Fibroblast of lung (primary cell): ENCODE results near the gene TMEM120B. TPM values are rescaled to one million over a fixed set of nuclear protein-coding genes. Genes with fewer than 3 reads are reported as not detected.

Experiments used
- DNase-seq, 2 donors: peaks; one replicate each; pipeline versions ENCODE4 v3.0.0 to v3.0.0-alpha.2; 2010; ENCODE audit warnings: low read depth in 2 of 2
- H2AFZ ChIP-seq: 2 replicates; pipeline ENCODE4 v1.5.1; 2012; ENCODE audit warnings: low read length, control low read depth, inconsistent platforms
- H3K27ac ChIP-seq: 2 replicates; pipeline ENCODE4 v1.5.1; 2011; ENCODE audit warnings: low read length, control low read depth; ENCODE audit not compliant: insufficient read depth
- H3K27me3 ChIP-seq: 2 replicates; pipeline ENCODE4 v1.5.1; 2011; ENCODE audit warnings: mild to moderate bottlenecking, low read length; ENCODE audit not compliant: control insufficient read depth, insufficient read depth
- H3K36me3 ChIP-seq: 2 replicates; pipeline ENCODE4 v1.5.1; 2011; ENCODE audit warnings: low read length; ENCODE audit not compliant: control insufficient read depth, insufficient read depth
- H3K4me1 ChIP-seq: 2 replicates; pipeline ENCODE4 v1.5.1; 2011; ENCODE audit warnings: low read length; ENCODE audit not compliant: control insufficient read depth, insufficient read depth; ENCODE audit errors: extremely low read depth
- H3K4me2 ChIP-seq: 2 replicates; pipeline ENCODE4 v1.5.1; 2011; ENCODE audit warnings: low read length, control low read depth; ENCODE audit not compliant: insufficient read depth; ENCODE audit errors: extremely low read depth
- H3K4me3 ChIP-seq, 4 experiments: fragments of 200-600 bp in 1 of 4; sonication (generic) in 1 of 4; replicated peaks in 1 of 4; 2 replicates each; pipeline ENCODE4 v1.5.1; 2011 to 2016; ENCODE audit warnings: low read length in 4 of 4, low read depth in 3 of 4, mild to moderate bottlenecking in 3 of 4, control low read depth in 2 of 4, inconsistent platforms in 1 of 4, mixed read lengths in 1 of 4; ENCODE audit not compliant: insufficient read depth in 1 of 4; ENCODE audit errors: control extremely low read depth in 1 of 4
- H3K79me2 ChIP-seq: 2 replicates; pipeline ENCODE4 v1.5.1; 2012; ENCODE audit warnings: mild to moderate bottlenecking, low read length, inconsistent platforms; ENCODE audit not compliant: control insufficient read depth, insufficient read depth
- H3K9ac ChIP-seq: 2 replicates; pipeline ENCODE4 v1.5.1; 2011; ENCODE audit warnings: mild to moderate bottlenecking, low read length, control low read depth; ENCODE audit not compliant: insufficient read depth
- H3K9me3 ChIP-seq: 2 replicates; pipeline ENCODE4 v1.5.1; 2012; ENCODE audit warnings: low read depth, low read length; ENCODE audit not compliant: control insufficient read depth, insufficient read depth
- H4K20me1 ChIP-seq: 2 replicates; pipeline ENCODE4 v1.5.1; 2011; ENCODE audit warnings: low read length; ENCODE audit not compliant: control insufficient read depth, insufficient read depth; ENCODE audit errors: extremely low read depth
- EZH2 ChIP-seq: IDR thresholded peaks from 2 replicates; pipeline ENCODE4 v1.5.1; 2012; ENCODE audit warnings: low read length, control low read depth, mild to moderate bottlenecking; ENCODE audit errors: missing control alignments
- polyA plus RNA-seq, 2 donors: library from polyadenylated mRNA; depleted of rRNA in 1 of 2; stranded (reverse) in 1 of 2; unstranded in 1 of 2; fragments of >200 nt; gene quantifications; 2 replicates each; pipeline ENCODE4 v1.2.1, GENCODE V29; 2011 to 2012; ENCODE audit warnings: missing spikeins in 1 of 2
- total RNA-seq: library from RNA; depleted of rRNA; stranded (reverse); fragments of >200 nt; gene quantifications from 2 replicates; pipeline ENCODE4 v1.2.1, GENCODE V29; 2014
- TF ChIP-seq, protein P1 (sequence below), 2 donors: IDR thresholded peaks in 1 of 2; conservative IDR thresholded peaks in 1 of 2; 1 replicate in 1 of 2; 2 replicates in 1 of 2; pipeline ENCODE4 v1.5.1; 2011 to 2012; ENCODE audit warnings: low read length in 2 of 2, control low read depth in 1 of 2, inconsistent platforms in 1 of 2, low read depth in 1 of 2, mild to moderate bottlenecking in 1 of 2

The TMEM120B gene
- total and polyA plus RNA-seq, 2 donors (not counting 1 experiment from before 2014, with no cell fraction given): 8.6 TPM

DNA sequence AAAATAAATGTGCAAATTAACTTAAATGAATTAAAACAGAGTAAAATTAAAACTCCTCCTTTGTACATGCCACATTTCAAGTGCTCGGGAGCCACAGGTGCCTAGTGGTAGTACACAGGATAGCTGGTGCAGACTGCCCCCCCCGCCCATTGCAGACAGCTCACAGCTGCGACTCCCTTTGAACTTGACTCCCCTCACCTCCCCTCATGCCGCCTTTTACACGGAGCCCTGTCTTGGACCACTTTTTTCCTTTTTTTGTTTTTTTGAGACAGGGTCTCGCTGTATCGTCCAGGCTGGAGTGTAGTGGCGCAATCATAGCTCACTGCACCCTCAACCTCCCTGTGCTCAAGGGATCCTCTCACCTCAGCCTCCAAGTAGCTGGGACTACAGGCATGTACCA lies 102.7 kb downstream of the TMEM120B start:
- Histone ChIP-seq H3K27ac (no peak overlapping the region), H3K9me3 (no peaks in the 10 kb centered on the region), H3K4me2 (no peak overlapping the region), H3K9ac (no peak overlapping the region), H4K20me1 (no peaks in the 10 kb centered on the region), H3K79me2 (peaks cover 52% of the 10 kb centered on the region), H3K4me1 (peaks cover 10% of the 10 kb centered on the region), H2AFZ (no peak overlapping the region), H3K4me3 (no peak overlapping the region), H3K36me3 (peaks cover 47% of the 10 kb centered on the region), H3K27me3 (no peaks in the 10 kb centered on the region)
- no peak for DNase-seq
- no peak for TF ChIP-seq EZH2
- TF ChIP-seq, protein P1, sequence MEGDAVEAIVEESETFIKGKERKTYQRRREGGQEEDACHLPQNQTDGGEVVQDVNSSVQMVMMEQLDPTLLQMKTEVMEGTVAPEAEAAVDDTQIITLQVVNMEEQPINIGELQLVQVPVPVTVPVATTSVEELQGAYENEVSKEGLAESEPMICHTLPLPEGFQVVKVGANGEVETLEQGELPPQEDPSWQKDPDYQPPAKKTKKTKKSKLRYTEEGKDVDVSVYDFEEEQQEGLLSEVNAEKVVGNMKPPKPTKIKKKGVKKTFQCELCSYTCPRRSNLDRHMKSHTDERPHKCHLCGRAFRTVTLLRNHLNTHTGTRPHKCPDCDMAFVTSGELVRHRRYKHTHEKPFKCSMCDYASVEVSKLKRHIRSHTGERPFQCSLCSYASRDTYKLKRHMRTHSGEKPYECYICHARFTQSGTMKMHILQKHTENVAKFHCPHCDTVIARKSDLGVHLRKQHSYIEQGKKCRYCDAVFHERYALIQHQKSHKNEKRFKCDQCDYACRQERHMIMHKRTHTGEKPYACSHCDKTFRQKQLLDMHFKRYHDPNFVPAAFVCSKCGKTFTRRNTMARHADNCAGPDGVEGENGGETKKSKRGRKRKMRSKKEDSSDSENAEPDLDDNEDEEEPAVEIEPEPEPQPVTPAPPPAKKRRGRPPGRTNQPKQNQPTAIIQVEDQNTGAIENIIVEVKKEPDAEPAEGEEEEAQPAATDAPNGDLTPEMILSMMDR (conservative IDR thresholded peaks at IDR 0.05 in 1 of 2, IDR thresholded peaks at IDR 0.05 in 1 of 2; ENCODE audit: low read depth in 1 of 2, low read length in 2 of 2): no peak

GRCh38 chr12:121816925-121817647 lies 104.5 kb downstream of the TMEM120B start:
- no peak overlapping the region for H3K4me3 ChIP-seq
- no peak overlapping the region for H2AFZ ChIP-seq
- DNase-seq: no peak
- H3K4me2 ChIP-seq: no peak overlapping the region
- peaks cover 44% of the 10 kb centered on the region for H3K36me3 ChIP-seq
- H3K9me3 ChIP-seq: no peaks in the 10 kb centered on the region
- no peaks in the 10 kb centered on the region for H4K20me1 ChIP-seq
- H3K27me3 ChIP-seq: no peaks in the 10 kb centered on the region
- no peak overlapping the region for H3K27ac ChIP-seq
- no peaks in the 10 kb centered on the region for H3K4me1 ChIP-seq
- no peak for TF ChIP-seq EZH2
- TF ChIP-seq, protein P1 (conservative IDR thresholded peaks at IDR 0.05 in 1 of 2, IDR thresholded peaks at IDR 0.05 in 1 of 2; ENCODE audit: low read depth in 1 of 2, low read length in 2 of 2): no peak
- peaks cover 35% of the 10 kb centered on the region for H3K79me2 ChIP-seq
- no peak overlapping the region for H3K9ac ChIP-seq

DNA sequence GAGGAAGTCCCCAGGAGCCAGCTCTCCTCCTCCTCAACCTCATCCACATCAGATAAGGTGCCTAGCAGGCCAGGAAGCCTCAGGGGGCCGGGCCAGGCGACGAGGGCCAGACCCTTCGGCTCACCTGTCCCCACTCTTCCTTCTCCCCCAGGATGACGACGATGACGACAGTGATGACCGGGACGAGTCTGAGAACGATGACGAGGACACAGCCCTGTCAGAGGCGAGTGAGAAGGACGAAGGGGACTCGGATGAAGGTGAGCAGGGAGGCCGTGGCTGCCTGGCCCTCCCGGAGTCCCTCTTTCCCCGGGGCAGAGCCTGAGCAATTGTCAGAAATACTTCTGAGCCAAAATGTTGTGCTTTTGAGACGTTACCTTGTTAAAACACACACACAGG lies 105.1 kb downstream of the TMEM120B start:
- H3K36me3 ChIP-seq: peaks cover 48% of the 10 kb centered on the region
- no peak overlapping the region for H2AFZ ChIP-seq
- TF ChIP-seq, protein P1 (conservative IDR thresholded peaks at IDR 0.05 in 1 of 2, IDR thresholded peaks at IDR 0.05 in 1 of 2; ENCODE audit: low read depth in 1 of 2, low read length in 2 of 2): no peak
- no peak for TF ChIP-seq EZH2
- no peaks in the 10 kb centered on the region for H3K27me3 ChIP-seq
- H3K9me3 ChIP-seq: no peaks in the 10 kb centered on the region
- no peak overlapping the region for H3K4me3 ChIP-seq
- H4K20me1 ChIP-seq: no peaks in the 10 kb centered on the region
- no peak overlapping the region for H3K4me2 ChIP-seq
- DNase-seq: no peak
- no peak overlapping the region for H3K27ac ChIP-seq
- H3K4me1 ChIP-seq: no peaks in the 10 kb centered on the region
- no peak overlapping the region for H3K9ac ChIP-seq
- peaks cover 29% of the 10 kb centered on the region for H3K79me2 ChIP-seq
